OCI-M2 (cell line): ENCODE results near the gene B3GNT3.

Source experiments
- DNase-seq: peaks from one replicate; lab custom pipeline; 2025; ENCODE audit not compliant: unreplicated experiment; lab: John Stamatoyannopoulos, UW

Gene B3GNT3

GRCh38 chr19:17831419-17831888, 36.5 kb downstream of the B3GNT3 start:
- no peak for DNase-seq

GRCh38 chr19:17832443-17833208, 37.7 kb downstream of the B3GNT3 start:
- no peak for DNase-seq

GRCh38 chr19:17834350-17835181, 39.6 kb downstream of the B3GNT3 start:
- DNase-seq, result no peak

GRCh38 chr19:17835182-17836006, 40.5 kb downstream of the B3GNT3 start:
- DNase-seq, result no peak

GRCh38 chr19:17836530-17836929, 41.6 kb downstream of the B3GNT3 start:
- no peak for DNase-seq

GRCh38 chr19:17837972-17838371, 43.0 kb downstream of the B3GNT3 start:
- no peak for DNase-seq

GRCh38 chr19:17840019-17840418, 45.1 kb downstream of the B3GNT3 start:
- DNase-seq, result no peak

GRCh38 chr19:17841371-17841809, 46.5 kb downstream of the B3GNT3 start:
- DNase-seq, result no peak

GRCh38 chr19:17841810-17842662, 47.1 kb downstream of the B3GNT3 start:
- no peak for DNase-seq

GRCh38 chr19:17842663-17843291, 47.8 kb downstream of the B3GNT3 start:
- no peak for DNase-seq

- DNase-seq, result no peak
Observed at GRCh38 chr19:17843292-17843827, 48.4 kb downstream of the B3GNT3 start.

- DNase-seq, result no peak
Observed at GRCh38 chr19:17843908-17844490, 49.1 kb downstream of the B3GNT3 start.

- DNase-seq, result no peak
Observed at GRCh38 chr19:17846146-17846545, 51.2 kb downstream of the B3GNT3 start.

GRCh38 chr19:17847538-17848366, 52.8 kb downstream of the B3GNT3 start, which contains the start of gene JAK3:
TSS of gene JAK3 (minus strand) at chr19:17847982. CDS start at chr19:17844417, 3,565 bp downstream.
- DNase-seq, result no peak

- DNase-seq, result no peak
Observed at GRCh38 chr19:17848595-17849292, 53.8 kb downstream of the B3GNT3 start.

- DNase-seq, result no peak
Observed at GRCh38 chr19:17854061-17854460, 59.1 kb downstream of the B3GNT3 start.
